Activated CD8-positive, alpha-beta memory T cell treated with anti-CD3 and anti-CD28 coated beads for 4 hours (primary cell): ENCODE measurements around the gene OR4E2.
"Not testable (repeated sequence)": the region's sequence is repeated elsewhere in the genome, so short reads cannot be mapped to it uniquely, and the experiment has no call there.

Source experiments
- DNase-seq, 2 donors: peaks; one replicate each; pipeline ENCODE4 v3.0.0-alpha.2; 2020; ENCODE audit warnings: low read depth in 2 of 2

OR4E2 gene, protein sequence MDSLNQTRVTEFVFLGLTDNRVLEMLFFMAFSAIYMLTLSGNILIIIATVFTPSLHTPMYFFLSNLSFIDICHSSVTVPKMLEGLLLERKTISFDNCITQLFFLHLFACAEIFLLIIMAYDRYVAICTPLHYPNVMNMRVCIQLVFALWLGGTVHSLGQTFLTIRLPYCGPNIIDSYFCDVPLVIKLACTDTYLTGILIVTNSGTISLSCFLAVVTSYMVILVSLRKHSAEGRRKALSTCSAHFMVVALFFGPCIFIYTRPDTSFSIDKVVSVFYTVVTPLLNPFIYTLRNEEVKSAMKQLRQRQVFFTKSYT

DNA sequence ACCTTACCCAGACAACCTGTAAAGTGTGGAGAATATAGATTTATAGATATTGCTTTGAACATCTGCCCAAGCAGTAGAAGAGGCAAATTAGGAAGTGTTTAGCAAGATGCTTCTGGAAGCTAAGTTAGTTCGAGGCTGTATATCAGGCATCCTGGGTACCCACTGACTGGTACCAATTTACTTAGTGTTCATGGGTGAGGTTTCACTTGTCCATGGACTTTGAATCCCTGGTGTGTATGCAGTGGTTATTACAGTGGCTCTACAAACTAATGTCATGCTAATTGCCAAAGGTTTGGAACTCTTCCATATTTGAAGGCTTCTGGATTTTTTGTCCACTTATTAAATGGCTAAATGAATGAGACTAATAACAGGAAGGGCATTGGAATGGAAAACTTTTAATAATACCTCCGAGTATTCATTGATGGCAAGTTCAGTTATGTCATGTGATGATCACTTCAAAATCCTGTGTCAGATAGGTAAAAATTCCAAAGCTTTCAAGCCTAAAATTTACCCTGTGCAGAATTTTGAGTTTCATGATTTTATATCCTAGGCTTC lies at the start of gene OR4E2:
OR4E2 (plus strand) TSS at position 505 of the 555 bp plus-strand sequence. CDS start 11,248 bp downstream, outside the sequence.
- no peak for DNase-seq

DNA sequence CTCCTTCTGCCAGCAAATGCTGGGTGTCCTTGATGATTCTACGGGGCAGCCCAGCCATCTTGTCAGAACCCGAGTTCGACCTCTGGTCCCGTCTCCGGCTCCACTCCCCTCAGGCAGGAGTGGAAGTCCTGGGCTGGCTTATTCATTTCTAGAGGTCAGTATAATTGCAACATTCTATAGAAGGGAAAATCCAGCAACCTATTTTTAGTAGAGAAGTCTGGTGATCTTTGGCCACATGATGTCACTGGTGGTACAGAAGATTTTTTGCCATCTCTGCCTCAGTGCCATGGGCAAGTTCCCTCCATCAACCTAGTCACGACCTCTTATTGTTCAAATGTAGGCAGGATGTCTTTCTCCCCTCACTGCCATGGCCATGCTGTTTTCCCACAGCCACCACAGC lies 41.3 kb upstream of the OR4E2 start:
- no peak for DNase-seq

DNA sequence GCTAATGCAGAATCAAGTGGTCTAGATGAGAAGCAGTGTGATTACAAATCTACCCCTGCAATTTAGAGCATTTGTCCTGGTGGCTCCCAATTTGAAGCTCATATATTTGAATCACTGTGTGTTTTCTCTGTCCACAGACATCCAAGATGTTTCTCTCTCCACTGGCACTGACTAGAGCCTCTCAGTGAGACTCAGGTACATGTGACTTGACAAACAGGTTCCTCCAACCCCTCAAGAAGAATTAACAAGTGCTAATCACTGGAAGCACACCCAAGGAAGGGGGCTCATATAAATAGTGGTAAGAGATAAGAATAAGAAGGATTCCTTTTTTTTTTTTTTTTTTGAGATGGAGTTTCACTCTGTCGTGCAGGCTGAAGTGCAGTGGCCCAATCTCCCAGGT lies 39.4 kb upstream of the OR4E2 start:
- no peak for DNase-seq

DNA sequence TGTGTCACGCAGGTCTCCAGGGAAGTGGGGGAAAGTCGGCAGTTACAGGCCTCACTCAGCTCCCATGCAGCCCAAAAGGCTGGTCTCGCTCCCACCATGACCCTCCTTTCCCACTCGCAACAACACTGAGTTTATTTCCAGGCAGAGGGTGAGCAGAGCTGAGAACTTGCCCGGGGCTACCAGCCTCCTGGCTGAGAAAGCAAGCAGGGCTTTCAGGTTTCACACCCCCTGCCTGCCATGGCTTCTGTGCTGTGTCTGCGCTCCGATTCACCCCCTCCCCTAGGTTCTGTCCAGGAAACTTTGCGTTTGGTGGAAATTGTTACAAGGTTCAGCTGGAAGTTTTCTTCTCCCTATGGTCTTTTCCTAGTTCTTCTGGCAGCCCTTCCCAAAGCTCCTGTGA lies 36.0 kb upstream of the OR4E2 start:
- no peak for DNase-seq

DNA sequence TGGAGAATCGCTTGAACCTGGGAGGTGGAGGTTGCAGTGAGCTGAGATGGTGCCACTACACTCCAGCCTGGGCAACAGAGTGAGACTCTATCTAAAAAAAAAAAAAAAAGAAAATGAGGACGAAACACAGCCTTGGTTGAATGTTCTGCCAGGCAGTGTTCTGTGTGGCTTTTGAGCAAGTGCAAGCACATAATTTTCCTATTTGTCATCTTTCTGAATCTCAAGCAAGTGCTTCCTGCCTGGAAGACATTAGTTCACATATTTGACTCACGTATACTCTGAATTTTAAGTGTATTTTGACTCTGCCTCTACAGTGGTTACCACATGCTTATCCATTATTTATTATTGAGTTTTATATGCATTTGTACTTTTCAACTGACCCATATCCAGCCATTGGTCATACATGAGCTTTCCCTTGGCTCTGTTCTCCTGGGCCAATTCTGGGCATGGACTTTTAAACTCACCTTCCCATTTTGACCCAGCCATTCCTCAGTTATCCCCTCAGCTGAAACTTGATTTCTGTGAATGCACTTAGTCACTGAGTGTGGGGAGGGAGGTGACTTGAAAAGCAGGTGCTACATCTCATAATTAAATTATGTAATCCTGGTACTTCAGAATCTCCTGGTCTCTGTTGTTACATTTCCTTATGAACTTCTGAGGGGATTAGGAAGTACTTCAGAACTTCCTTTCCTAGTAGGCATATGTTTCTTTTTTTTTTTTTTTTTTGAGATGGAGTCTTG lies 27.0 kb upstream of the OR4E2 start:
- no peak for DNase-seq

DNA sequence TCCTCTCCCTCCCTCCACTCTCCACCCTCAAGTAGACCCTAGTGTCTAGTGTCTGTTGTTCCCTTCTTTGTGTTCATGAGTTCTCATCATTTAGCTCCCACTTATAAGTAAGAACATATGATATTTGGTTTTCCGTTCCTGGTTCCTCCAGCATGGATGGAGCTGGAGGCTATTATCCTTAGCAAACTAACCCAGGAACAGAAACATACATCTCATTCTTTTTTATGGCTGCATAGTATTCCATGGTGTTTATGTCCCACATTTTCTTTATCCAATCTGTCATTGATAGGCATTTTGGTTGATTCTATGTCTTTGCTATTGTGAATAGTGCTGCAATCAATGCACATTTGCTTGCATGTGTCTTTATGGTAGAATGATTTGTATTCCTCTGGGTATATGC lies 23.1 kb upstream of the OR4E2 start:
- not testable (repeated sequence) for DNase-seq

DNA sequence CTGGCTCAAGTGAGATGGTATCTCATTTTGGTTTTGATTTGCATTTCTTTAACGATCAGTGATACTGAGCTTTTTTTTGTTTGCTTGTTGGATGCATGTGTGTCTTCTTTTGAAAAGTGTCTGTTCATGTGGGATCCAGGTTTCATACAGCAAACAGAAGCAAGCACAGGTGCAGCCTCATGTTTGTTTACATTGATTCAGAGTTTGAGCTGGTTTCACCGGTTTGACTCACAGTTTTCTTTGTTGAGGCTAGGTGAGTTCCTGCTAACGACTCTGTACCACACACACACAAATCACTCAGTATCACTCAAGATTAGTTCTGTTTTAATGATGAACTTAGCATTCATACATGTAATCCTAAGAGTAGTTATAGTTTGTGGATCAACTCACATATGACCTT lies 22.6 kb upstream of the OR4E2 start:
- no peak for DNase-seq

DNA sequence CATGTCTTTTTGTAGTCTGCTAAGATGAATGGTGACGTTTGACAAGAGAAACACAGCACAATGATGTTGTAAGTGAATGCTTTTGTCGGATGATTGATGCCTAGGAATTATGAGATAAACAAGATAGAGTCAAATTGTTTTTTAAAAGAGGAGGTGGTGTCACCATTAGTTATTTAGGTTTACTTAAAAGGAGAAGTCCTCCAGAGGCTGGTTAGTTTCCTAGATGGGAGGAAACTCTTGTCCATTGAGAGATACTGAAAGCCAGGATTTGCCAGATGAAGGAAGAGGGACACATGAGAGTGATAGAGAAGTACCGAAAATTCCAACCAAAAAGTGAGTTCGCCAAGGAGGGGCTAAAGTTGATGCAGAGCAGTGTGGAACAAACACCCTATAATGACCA lies 18.8 kb upstream of the OR4E2 start, which contains the start of gene OR10G2:
OR10G2 (minus strand) TSS at position 101 of the 400 bp plus-strand sequence; CDS start at position 3, 98 bp downstream.
- DNase-seq: no peak

DNA sequence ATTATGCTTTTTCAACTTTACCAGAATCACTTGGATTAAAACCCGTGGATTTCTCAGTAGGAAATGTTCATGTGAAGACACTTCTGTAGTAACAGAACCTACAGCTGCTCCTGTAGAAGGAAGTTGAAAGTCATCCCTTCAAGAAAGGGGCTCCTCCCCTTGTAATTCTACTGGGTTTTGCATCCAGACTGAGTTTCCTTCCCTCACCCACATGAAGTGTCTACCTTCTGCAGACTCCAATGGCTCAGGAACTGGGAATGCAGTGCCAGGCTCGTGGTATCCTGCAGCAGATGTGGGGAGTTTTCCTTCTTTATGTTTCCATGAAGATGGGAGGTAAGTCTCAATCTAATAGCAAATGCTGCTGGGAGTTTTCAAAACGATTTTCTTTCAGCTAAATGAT lies 11.0 kb upstream of the OR4E2 start:
- DNase-seq: no peak

DNA sequence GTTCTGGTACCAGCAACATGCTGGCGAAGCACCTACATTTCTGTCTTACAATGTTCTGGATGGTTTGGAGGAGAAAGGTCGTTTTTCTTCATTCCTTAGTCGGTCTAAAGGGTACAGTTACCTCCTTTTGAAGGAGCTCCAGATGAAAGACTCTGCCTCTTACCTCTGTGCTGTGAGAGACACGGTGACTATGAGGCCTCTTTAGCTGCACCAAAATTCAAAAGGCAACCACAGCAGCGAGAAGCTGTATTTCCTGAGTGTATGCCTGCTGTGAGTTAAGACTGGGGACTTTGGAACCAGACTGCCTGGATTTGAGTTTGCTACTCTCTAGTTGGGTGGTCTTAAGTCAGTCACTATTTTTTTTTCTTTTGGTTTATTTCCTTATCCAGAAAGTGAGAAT lies 10.2 kb upstream of the OR4E2 start:
- no peak for DNase-seq

DNA sequence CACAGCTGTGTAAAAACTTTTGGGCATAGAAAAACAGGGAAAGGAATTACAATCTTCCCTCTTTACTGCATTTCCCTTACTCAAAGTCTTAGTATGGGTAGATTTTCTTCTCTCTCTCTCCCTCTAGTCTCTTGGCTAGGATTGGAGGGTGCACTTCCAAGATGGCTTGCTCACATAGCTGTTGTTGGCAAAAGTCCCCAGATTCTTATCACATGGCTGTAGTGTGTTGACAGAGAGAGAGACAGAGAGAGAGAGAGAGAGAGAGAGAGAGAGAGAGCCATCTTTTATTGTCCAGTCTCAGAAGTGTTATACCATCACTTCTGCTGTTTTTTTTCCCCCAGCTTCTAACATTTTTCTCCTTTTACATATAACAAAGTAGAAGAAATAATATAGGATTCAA lies 6.3 kb upstream of the OR4E2 start:
- no peak for DNase-seq

DNA sequence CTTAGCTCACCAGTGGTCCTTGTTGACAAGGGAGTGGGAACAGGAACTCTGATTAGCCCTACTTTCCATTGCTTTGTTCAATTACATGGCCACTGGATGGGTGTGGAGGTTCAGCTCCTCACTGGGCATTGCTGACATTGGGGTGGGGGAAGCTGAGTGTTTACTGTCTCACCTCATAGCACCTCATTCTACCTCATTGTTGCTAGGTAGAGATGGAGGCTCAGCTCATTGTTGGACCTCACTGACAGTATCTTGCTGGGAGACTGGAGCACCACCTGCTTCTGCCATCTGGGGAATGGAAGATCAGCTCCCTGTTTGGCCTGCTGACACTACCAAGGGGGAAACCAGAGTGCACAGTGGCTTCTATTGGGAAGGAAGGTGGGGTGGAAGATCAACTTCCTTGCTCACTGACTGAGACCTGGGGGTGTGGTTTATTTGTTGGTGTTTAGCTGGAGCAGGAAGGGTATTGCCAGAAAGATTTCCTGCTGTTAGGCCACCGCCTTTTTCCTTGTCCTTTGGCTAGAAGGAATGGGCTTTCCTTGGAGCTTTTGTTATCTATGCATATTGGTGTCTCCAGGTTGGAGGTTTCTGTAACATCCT lies 1.3 kb upstream of the OR4E2 start:
- DNase-seq: no peak

DNA sequence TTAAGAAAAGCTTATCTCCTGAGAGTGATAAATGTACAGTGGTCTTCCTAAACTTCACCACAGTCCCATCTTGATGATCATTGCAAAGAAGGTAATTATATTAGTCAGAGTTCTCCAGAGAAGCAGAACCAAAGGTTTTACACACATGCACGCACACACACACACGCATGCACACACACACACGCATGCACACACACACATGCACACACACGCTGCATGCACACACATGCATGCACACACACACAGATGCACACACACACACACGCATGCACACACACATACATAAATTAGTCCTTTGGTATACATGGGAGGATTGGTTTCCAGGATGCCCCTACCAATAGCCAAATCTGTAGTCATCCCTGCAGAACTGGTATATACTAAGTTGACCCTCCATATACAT lies 580 bp downstream of the OR4E2 start:
- DNase-seq: no peak

DNA sequence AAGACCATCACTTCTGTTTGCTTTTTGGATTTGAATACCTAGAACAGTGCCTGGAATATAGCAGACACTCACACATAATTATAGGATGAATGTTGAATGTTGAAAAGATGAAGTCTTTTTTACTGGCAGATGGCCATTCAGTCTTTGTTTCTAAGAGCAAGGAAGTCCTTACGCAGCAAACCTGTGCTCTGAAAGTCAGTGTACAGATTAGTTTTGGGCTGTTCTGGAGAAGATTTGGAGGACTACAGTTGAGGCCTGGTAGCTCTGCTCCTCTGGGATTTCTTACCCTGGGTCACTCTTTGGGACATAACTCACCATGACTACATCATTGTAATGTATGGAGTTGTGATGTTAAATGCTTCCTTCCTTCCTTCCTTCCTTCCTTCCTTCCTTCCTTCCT lies 3.3 kb downstream of the OR4E2 start:
- no peak for DNase-seq

DNA sequence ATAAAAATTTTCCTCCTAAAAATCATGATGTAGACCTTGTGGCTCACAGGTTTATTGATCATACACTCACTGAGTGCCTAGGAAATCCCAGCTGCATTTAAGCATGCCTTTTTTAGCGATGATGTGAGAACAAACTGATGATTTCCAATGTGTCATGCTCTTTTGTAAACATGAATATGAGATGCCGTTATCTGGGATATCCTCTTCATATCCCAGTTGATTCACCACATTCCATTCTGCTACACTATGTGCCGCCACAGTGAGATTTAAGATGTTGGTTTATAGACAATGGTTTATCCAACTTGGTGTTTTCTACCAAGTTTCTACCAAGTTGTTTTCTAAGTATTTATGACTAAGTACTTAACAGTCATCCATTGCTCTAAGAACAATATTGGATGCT lies 14.7 kb downstream of the OR4E2 start:
- no peak for DNase-seq

DNA sequence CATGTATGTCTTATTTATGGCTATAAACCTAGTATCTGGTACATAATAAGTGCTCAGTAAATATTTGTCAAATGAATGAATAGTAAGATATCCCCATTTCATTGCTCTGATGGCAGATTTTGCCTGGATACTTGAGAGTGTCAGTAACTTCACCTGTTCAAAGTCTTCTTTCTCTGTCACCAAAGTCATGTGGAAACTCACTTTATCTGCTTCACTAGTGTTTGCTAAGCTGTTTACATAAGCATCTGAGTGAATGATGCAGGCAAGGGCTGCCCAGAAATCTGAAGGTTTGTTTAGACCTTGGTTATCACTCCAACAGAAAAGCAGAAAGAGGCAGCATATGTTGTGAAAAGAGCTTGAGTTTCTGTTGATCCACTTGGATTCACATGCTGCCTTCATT lies 15.6 kb downstream of the OR4E2 start:
- no peak for DNase-seq

DNA sequence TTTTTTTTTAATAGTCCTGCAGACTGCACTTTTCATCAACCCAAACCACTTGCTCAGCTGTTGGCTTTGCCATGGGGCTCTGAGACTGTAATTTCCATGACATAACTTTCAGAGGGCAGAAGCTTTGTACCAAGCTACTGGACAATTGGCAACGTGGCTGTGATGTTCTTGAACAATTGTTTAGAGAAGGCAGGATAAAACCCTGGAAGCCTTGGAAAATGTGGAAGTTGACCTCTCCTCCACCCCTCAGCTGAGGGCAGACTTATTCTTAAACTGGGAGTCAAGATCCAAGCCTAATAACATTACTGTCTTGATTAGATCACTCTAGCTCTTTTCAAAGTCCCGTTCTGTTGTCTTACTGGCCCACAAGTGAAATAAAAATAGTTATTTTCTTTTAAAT lies 17.7 kb downstream of the OR4E2 start:
- DNase-seq: no peak

DNA sequence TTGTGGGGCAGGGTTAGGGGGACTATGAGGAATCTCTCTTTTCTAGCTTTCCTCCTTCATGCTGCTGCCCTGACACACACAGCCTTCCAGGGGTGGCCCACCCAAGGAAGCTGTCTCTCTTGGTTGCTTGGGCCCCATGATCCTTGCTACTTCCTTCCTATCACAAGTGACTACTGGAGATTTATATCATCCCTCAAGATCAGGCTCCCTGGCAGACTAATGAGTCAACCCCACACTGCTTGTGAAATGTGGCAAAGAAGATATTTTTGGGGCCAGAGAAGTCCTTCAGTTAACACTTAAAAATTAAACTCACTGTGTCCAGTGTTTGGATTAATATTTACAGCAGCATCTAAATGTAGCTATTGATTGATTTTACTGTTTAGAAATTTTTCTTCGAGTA lies 18.5 kb downstream of the OR4E2 start:
- no peak for DNase-seq

DNA sequence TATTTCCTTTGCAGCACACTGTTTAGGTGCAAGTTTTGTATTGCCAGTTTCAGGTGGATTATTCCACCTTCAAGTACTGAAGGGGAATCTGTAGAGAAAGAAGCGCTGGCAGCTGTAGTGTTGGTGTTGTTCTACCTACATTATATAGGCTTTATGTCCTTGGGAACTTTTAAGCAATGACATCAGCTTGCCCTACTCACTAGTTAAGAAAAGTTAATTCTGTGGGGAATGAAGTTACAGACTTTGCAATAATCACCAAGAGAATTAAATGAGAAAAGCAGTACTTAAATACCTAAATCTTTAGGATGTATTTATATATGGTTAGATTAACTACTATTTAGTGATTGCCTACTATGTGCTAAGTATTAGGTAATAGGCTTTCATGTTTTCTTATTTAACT lies 20.1 kb downstream of the OR4E2 start, which contains the start of gene OR4E1:
OR4E1 (minus strand) TSS at position 101 of the 400 bp plus-strand sequence. CDS start 2,883 bp downstream, outside the sequence.
- DNase-seq: no peak

DNA sequence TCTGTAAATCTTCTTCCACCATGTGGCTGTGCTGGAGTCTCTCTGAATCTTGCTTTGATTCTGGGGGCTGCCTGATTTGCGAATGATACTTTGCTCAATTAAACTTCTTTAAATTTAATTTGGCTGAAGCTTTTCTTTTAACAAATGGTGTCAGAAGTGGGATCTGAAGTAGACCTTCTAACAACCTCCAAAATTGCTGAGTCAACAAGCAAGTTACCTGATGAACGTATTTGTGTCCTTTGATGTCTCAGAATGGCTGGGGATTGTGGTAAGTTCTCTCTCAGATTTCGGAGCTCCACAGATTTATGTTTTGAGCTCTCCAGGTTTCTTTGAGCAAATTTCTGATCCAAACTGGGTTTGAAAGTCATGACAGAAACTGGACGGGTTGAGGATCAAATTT lies 21.9 kb downstream of the OR4E2 start:
- no peak for DNase-seq

DNA sequence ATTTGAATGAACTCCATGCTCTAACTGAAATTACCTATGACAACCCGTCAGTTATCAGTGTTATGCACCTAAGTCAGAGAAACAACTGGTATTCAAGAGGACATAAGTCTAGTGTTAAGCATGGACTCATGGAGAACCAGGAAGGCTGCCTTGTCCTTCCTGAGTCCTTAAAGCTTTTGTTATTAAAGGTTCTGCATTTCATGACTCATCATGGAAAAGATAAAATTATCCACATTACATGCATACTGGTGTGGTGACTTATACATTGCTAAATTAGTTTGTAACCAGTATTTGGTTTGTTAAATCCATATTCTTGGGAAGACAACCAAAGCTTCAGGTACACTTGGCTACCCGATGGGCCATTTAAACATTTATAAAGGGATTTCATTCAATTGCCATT lies 26.4 kb downstream of the OR4E2 start:
- DNase-seq: no peak

DNA sequence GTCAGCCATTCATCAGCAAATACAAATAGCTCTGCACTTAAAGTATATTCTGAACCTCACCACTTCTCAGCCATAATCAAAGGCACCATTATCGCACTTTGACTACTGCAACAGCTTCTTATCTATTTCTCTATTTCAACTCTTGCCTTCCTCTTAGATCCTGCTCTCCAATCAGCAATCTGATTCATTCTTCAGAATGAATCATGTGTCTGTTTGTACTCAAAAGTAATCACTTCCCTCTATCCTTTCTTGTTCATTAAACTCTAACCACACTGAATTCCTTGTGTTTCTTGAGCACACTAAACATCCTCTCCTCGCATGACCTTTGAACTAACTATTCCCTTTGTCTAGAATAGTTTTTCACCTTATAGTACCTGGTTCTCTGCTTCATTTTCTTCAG lies 32.8 kb downstream of the OR4E2 start:
- no peak for DNase-seq

DNA sequence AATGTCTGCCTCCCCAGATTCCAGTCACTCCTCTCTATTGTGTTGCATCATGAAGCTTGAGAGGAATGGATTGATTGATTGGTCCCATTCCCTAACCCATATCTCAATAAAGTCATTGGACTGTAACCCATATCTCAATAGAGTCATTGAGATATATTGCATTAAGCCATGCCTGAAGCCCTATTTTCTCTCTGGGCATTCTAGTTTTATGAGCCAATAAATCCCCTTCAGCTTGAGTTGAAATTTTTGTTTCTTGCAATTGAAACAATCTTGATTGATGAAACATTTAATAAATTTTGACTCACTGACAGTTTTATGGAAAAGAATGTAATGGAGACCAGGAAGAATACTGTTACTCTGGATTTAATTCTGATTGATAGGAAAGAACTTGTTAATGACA lies 40.8 kb downstream of the OR4E2 start:
- DNase-seq: no peak
